ENCODE results near the gene GRIK5.

- TF ChIP-seq EZH2 (IDR thresholded peaks at IDR 0.05; ENCODE audit: low read length) (no peak), CTCF (optimal IDR thresholded peaks at IDR 0.05 in 1 of 3, IDR thresholded peaks at IDR 0.05 in 1 of 3, conservative IDR thresholded peaks at IDR 0.05 in 1 of 3; ENCODE audit: extremely low read depth in 1 of 3, insufficient read depth in 2 of 3, low read length in 3 of 3) (no peak)
Observed at GRCh38 chr19:42042455-42043170, 27.4 kb downstream of the GRIK5 start.
